Esophagus squamous epithelium (tissue), 4 donors: ENCODE measurements around the gene MYO6.

Experiments used
- CTCF ChIP-seq, 6 experiments: fragments of 450-650 bp in 4 of 6; fragments of 200-600 bp in 2 of 6; sonication (generic) in 2 of 6; IDR thresholded peaks; one replicate each; pipeline ENCODE4 v1.5.1; 2016 to 2019; ENCODE audit warnings: antibody characterized with exemption in 6 of 6, mild to moderate bottlenecking in 4 of 6, moderate library complexity in 4 of 6
- POLR2A ChIP-seq, 4 donors: fragments of 450-650 bp; IDR thresholded peaks; one replicate each; pipeline ENCODE4 v1.6.1; 2017; ENCODE audit warnings: antibody characterized with exemption in 4 of 4, mild to moderate bottlenecking in 4 of 4, moderate library complexity in 3 of 4

GRCh38 chr6:75882734-75883133 is 133.7 kb downstream of the MYO6 start:
- no peak for TF ChIP-seq CTCF (IDR thresholded peaks at IDR 0.05)
- TF ChIP-seq POLR2A (IDR thresholded peaks at IDR 0.05), result no peak
